Testis (tissue), 2 donors: ENCODE measurements around the gene ZNF618.

ENCODE experiments used
- CTCF ChIP-seq, 3 experiments: fragments of 450-650 bp in 2 of 3; fragments of 200-600 bp in 1 of 3; sonication (generic) in 1 of 3; IDR thresholded peaks; one replicate each; pipeline ENCODE4 v1.5.1; 2016 to 2019; ENCODE audit warnings: antibody characterized with exemption in 3 of 3, mild to moderate bottlenecking in 2 of 3, moderate library complexity in 1 of 3
- POLR2A ChIP-seq: fragments of 450-650 bp; IDR thresholded peaks from one replicate; pipeline ENCODE4 v1.6.1; 2017; ENCODE audit warnings: antibody characterized with exemption, mild to moderate bottlenecking, moderate library complexity

DNA sequence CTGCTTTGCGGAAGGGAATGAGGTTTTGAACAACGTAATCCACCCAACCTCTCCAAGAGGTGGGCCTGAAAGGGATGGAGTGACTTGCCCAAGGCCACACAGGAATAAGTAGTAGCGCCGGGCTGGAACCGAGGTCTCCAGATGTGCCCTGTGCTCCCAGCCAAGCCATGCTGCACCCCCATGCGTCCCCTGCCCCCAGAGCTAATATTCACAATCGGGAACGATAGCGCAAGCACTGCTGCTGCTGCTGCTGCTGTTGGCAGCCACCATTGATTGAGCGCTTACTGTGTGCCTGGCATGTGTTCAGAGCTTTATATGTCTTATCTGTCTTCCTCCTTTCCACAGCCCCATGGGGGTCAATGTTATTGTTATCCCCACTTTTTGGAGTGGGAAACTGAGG, 158.1 kb downstream of the ZNF618 start:
- no peak for TF ChIP-seq CTCF (IDR thresholded peaks at IDR 0.05)
- no peak for TF ChIP-seq POLR2A
